ENCODE measurements around the gene WAS.
"Not testable (repeated sequence)": the region's sequence is repeated elsewhere in the genome, so short reads cannot be mapped to it uniquely, and the experiment has no call there.

Gene WAS

GRCh38 chrX:48683411-48683982 lies at the start of gene WAS:
Gene WAS (plus strand): TSS chrX:48683799. CDS start chrX:48683854, 55 bp downstream.
- DNase-seq (ENCODE audit: low read depth in 2 of 2) = peak; percentile 15 to 20

- DNase-seq (ENCODE audit: low read depth in 2 of 2) = no peak
Observed at GRCh38 chrX:48636301-48636700, 47.3 kb upstream of the WAS start.

- no peak for DNase-seq (ENCODE audit: low read depth in 2 of 2)
Observed at GRCh38 chrX:48636776-48637175, 46.8 kb upstream of the WAS start.

GRCh38 chrX:48645669-48646068 lies 37.9 kb upstream of the WAS start:
- no peak for DNase-seq (ENCODE audit: low read depth in 2 of 2)

GRCh38 chrX:48648336-48648751 lies 35.3 kb upstream of the WAS start:
- DNase-seq (ENCODE audit: low read depth in 2 of 2) = no peak

- DNase-seq (ENCODE audit: low read depth in 2 of 2) = no peak
Observed at GRCh38 chrX:48649102-48649501, 34.5 kb upstream of the WAS start.

GRCh38 chrX:48652055-48652579 lies 31.5 kb upstream of the WAS start:
- not testable (repeated sequence) for DNase-seq (ENCODE audit: low read depth in 2 of 2)

GRCh38 chrX:48654746-48655145 lies 28.9 kb upstream of the WAS start:
- DNase-seq (ENCODE audit: low read depth in 2 of 2) = not testable (repeated sequence)

GRCh38 chrX:48659686-48660085 lies 23.9 kb upstream of the WAS start:
- DNase-seq (ENCODE audit: low read depth in 2 of 2) = not testable (repeated sequence)

- DNase-seq (ENCODE audit: low read depth in 2 of 2) = no peak
Observed at GRCh38 chrX:48663241-48663640, 20.4 kb upstream of the WAS start.

GRCh38 chrX:48664156-48664555 lies 19.4 kb upstream of the WAS start:
- no peak for DNase-seq (ENCODE audit: low read depth in 2 of 2)

GRCh38 chrX:48665991-48666390 lies 17.6 kb upstream of the WAS start:
- no peak for DNase-seq (ENCODE audit: low read depth in 2 of 2)

- no peak for DNase-seq (ENCODE audit: low read depth in 2 of 2)
Observed at GRCh38 chrX:48666649-48667048, 16.9 kb upstream of the WAS start.

GRCh38 chrX:48667509-48667908 lies 16.1 kb upstream of the WAS start:
- no peak for DNase-seq (ENCODE audit: low read depth in 2 of 2)

GRCh38 chrX:48668187-48668586 lies 15.4 kb upstream of the WAS start:
- DNase-seq (ENCODE audit: low read depth in 2 of 2) = not testable (repeated sequence)

GRCh38 chrX:48676106-48676892 lies 7.3 kb upstream of the WAS start:
- peak; percentile 79 for DNase-seq (ENCODE audit: low read depth in 2 of 2)

GRCh38 chrX:48676893-48677270 lies 6.7 kb upstream of the WAS start:
- DNase-seq (ENCODE audit: low read depth in 2 of 2) = no peak

- DNase-seq (ENCODE audit: low read depth in 2 of 2) = no peak
Observed at GRCh38 chrX:48677516-48677915, 6.1 kb upstream of the WAS start.

- not testable (repeated sequence) for DNase-seq (ENCODE audit: low read depth in 2 of 2)
Observed at GRCh38 chrX:48680467-48680866, 3.1 kb upstream of the WAS start.

GRCh38 chrX:48680925-48681324 lies 2.7 kb upstream of the WAS start:
- not testable (repeated sequence) for DNase-seq (ENCODE audit: low read depth in 2 of 2)

GRCh38 chrX:48681539-48682183 lies 1.9 kb upstream of the WAS start:
- no peak for DNase-seq (ENCODE audit: low read depth in 2 of 2)

GRCh38 chrX:48682795-48683194 lies 804 bp upstream of the WAS start:
- not testable (repeated sequence) for DNase-seq (ENCODE audit: low read depth in 2 of 2)

GRCh38 chrX:48684134-48684533 lies 535 bp downstream of the WAS start:
- DNase-seq (ENCODE audit: low read depth in 2 of 2) = no peak

Data from stimulated activated CD8-positive, alpha-beta memory T cell treated with anti-CD3 and anti-CD28 coated beads, Interleukin-2, amount 100 ng/mL, for 48 hours (primary cell).